Gastroesophageal sphincter (tissue), 3 donors: Measurements from ENCODE around the gene LTA.

Experiments
- EP300 ChIP-seq: sonication (generic); formaldehyde crosslinking; IDR thresholded peaks from one replicate; pipeline ENCODE4 v1.6.1; 2017; ENCODE audit warnings: antibody characterized with exemption, mild to moderate bottlenecking
- POLR2A ChIP-seq, 2 donors: fragments of 450-650 bp; IDR thresholded peaks; one replicate each; pipeline ENCODE4 v1.6.1; 2017; ENCODE audit warnings: antibody characterized with exemption in 2 of 2, mild to moderate bottlenecking in 2 of 2, moderate library complexity in 1 of 2
- POLR2AphosphoS5 ChIP-seq: sonication (generic); formaldehyde crosslinking; IDR thresholded peaks from one replicate; pipeline ENCODE4 v1.6.1; 2017; ENCODE audit warnings: antibody characterized with exemption
- TF ChIP-seq, protein P1 (sequence below), 4 experiments: fragments of 200-600 bp in 2 of 4; fragments of 450-650 bp in 2 of 4; sonication (generic) in 1 of 4; IDR thresholded peaks; one replicate each; pipeline ENCODE4 v1.5.1; 2017 to 2019; ENCODE audit warnings: antibody characterized with exemption in 4 of 4, mild to moderate bottlenecking in 2 of 4, moderate library complexity in 2 of 4

DNA sequence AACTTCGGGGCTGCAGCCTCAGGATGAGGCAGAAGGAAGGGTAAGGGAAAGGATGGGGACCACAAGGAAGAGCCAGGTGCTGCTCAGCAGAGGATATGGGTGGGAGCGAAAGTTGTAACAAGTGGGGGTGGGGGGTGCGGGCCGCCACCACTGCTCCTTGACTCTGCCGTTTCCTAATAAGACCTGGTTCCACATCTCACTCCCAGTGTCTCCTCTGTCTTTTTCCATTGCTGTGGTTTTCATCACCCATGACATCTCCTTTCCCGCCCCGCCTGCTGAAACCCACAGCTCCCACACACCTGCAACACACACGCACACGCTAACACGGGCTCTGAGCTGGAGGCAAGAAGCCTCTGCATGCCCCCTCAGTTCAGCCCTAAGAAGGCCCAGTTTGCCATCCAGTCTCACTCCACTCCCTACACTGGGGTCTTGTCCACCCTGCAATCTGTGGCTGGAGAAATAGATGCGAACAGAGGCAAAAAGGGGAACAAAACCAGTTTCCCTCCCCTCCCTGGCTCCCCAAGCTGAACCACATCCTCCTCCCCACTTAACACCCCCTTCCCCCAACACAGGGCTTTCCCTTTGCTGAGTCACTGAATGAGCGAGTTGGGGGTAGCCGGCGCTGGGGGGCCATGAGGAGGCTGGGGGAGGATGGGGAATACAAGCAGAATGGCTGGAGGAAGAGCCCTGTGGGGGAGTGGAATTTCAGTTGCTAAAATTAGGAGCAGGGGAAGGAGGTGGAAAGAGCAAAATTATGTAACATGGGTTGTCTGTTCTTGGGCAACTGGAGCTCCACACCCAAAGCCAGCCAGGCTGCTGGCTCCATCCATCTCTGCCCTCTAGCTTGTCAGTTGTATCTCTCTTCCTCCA lies 13.2 kb upstream of the LTA start:
- TF ChIP-seq, protein P1, sequence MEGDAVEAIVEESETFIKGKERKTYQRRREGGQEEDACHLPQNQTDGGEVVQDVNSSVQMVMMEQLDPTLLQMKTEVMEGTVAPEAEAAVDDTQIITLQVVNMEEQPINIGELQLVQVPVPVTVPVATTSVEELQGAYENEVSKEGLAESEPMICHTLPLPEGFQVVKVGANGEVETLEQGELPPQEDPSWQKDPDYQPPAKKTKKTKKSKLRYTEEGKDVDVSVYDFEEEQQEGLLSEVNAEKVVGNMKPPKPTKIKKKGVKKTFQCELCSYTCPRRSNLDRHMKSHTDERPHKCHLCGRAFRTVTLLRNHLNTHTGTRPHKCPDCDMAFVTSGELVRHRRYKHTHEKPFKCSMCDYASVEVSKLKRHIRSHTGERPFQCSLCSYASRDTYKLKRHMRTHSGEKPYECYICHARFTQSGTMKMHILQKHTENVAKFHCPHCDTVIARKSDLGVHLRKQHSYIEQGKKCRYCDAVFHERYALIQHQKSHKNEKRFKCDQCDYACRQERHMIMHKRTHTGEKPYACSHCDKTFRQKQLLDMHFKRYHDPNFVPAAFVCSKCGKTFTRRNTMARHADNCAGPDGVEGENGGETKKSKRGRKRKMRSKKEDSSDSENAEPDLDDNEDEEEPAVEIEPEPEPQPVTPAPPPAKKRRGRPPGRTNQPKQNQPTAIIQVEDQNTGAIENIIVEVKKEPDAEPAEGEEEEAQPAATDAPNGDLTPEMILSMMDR (IDR thresholded peaks at IDR 0.05), result no peak
- TF ChIP-seq POLR2A (IDR thresholded peaks at IDR 0.05), result no peak
- no peak for TF ChIP-seq EP300
- no peak for TF ChIP-seq POLR2AphosphoS5
